WTC11 (cell line): Measurements from ENCODE around the gene ALDH1A2. TPM values are rescaled to one million over a fixed set of nuclear protein-coding genes. Genes with fewer than 3 reads are reported as not detected.

Experiments
- ATAC-seq: fragments of 200-7000 bp; cut with Tn5 transposase; 2 replicates; pipeline ENCODE4 v1.10.0; 2021; ENCODE audit warnings: mild to moderate bottlenecking, moderate library complexity
- CTCF ChIA-PET: fragments of 300-600 bp; sonication (Branson Sonifier 250); formaldehyde crosslinking; loops from one replicate; lab custom pipeline; 2021; ENCODE audit warnings: antibody characterized with exemption; lab: Charles Lee
- POLR2A ChIA-PET: fragments of 350-600 bp; sonication (Branson Sonifier 250); formaldehyde crosslinking; loops from one replicate; lab custom pipeline; 2021; ENCODE audit warnings: antibody characterized with exemption; lab: Charles Lee
- DNase-seq: peaks from one replicate; pipeline ENCODE4 v3.0.0; 2021; ENCODE audit warnings: low spot score
- H3K27ac Mint-ChIP-seq: 2 replicates; pipeline ENCODE4 v1.8.0; 2021; ENCODE audit warnings: mixed read lengths
- H3K27me3 Mint-ChIP-seq: 2 replicates; pipeline ENCODE4 v1.8.0; 2021; ENCODE audit warnings: low read depth, mild to moderate bottlenecking, moderate library complexity, mixed read lengths
- H3K36me3 Mint-ChIP-seq: 2 replicates; pipeline ENCODE4 v1.8.0; 2021; ENCODE audit warnings: mixed read lengths
- H3K4me1 Mint-ChIP-seq: 2 replicates; pipeline ENCODE4 v1.8.0; 2022; ENCODE audit warnings: mixed read lengths
- H3K4me3 Mint-ChIP-seq: 2 replicates; pipeline ENCODE4 v1.8.0; 2021; ENCODE audit warnings: mild to moderate bottlenecking, moderate library complexity, mixed read lengths
- H3K9me3 Mint-ChIP-seq: 2 replicates; pipeline ENCODE4 v1.8.0; 2021; ENCODE audit warnings: mixed read lengths
- AFF4 ChIP-seq: sonication (generic); formaldehyde crosslinking; IDR thresholded peaks from 2 replicates; pipeline ENCODE4 v1.8.1; 2023; ENCODE audit warnings: mild to moderate bottlenecking, missing genetic modification reagents, borderline replicate concordance
- EMX1 ChIP-seq: fragments of 250-450 bp; sonication (Bioruptor Pico); IDR thresholded peaks from 2 replicates; pipeline ENCODE4 v1.8.0; 2021; ENCODE audit warnings: mild to moderate bottlenecking
- ERG ChIP-seq: fragments of 250-450 bp; sonication (Bioruptor Pico); IDR thresholded peaks from 2 replicates; pipeline ENCODE4 v1.8.0; 2021; ENCODE audit warnings: mild to moderate bottlenecking
- FOXP4 ChIP-seq: sonication (generic); formaldehyde crosslinking; IDR thresholded peaks from 2 replicates; pipeline ENCODE4 v1.8.0; 2022; ENCODE audit warnings: mild to moderate bottlenecking, missing genetic modification reagents
- GTF2I ChIP-seq: fragments of 250-450 bp; sonication (Bioruptor Pico); conservative IDR thresholded peaks from 2 replicates; pipeline ENCODE4 v1.4.0; 2021; ENCODE audit warnings: mild to moderate bottlenecking
- IRF1 ChIP-seq: sonication (generic); formaldehyde crosslinking; IDR thresholded peaks from 2 replicates; pipeline ENCODE4 v1.8.0; 2023; ENCODE audit warnings: missing genetic modification reagents
- IRF2 ChIP-seq: sonication (generic); formaldehyde crosslinking; IDR thresholded peaks from 2 replicates; pipeline ENCODE4 v1.8.0; 2022; ENCODE audit warnings: low read depth, missing genetic modification reagents, borderline replicate concordance
- MLX ChIP-seq: sonication (generic); formaldehyde crosslinking; IDR thresholded peaks from 2 replicates; pipeline ENCODE4 v1.8.1; 2023; ENCODE audit warnings: mild to moderate bottlenecking, missing genetic modification reagents, moderate library complexity
- NFE2L1 ChIP-seq: sonication (generic); formaldehyde crosslinking; IDR thresholded peaks from 2 replicates; pipeline ENCODE4 v1.8.1; 2023; ENCODE audit warnings: missing genetic modification reagents
- PRDM15 ChIP-seq: sonication (generic); formaldehyde crosslinking; IDR thresholded peaks from 2 replicates; pipeline ENCODE4 v1.8.0; 2022; ENCODE audit warnings: missing genetic modification reagents
- RELA ChIP-seq: sonication (generic); formaldehyde crosslinking; IDR thresholded peaks from 2 replicates; pipeline ENCODE4 v1.8.1; 2022; ENCODE audit warnings: missing genetic modification reagents, mild to moderate bottlenecking, borderline replicate concordance
- TCF7 ChIP-seq: sonication (generic); formaldehyde crosslinking; IDR thresholded peaks from 2 replicates; pipeline ENCODE4 v1.8.0; 2022; ENCODE audit warnings: mild to moderate bottlenecking, low read depth, missing genetic modification reagents, moderate library complexity
- TP53 ChIP-seq: sonication (generic); formaldehyde crosslinking; IDR thresholded peaks from 2 replicates; pipeline ENCODE4 v1.8.1; 2023; ENCODE audit warnings: mild to moderate bottlenecking, missing genetic modification reagents
- USF2 ChIP-seq: sonication (generic); formaldehyde crosslinking; IDR thresholded peaks from 2 replicates; pipeline ENCODE4 v1.8.1; 2023; ENCODE audit warnings: mild to moderate bottlenecking, missing genetic modification reagents, moderate library complexity
- ZNF138 ChIP-seq: sonication (generic); formaldehyde crosslinking; conservative IDR thresholded peaks from 2 replicates; pipeline ENCODE4 v1.8.1; 2022; ENCODE audit warnings: mild to moderate bottlenecking, moderate library complexity, missing genetic modification reagents
- ZNF317 ChIP-seq: sonication (generic); formaldehyde crosslinking; IDR thresholded peaks from 2 replicates; pipeline ENCODE4 v1.8.1; 2023; ENCODE audit warnings: low read depth, mild to moderate bottlenecking, moderate library complexity, missing genetic modification reagents, borderline replicate concordance
- ZNF532 ChIP-seq: fragments of 250-450 bp; sonication (Bioruptor Pico); IDR thresholded peaks from 2 replicates; pipeline ENCODE4 v1.9.0; 2021; ENCODE audit warnings: mild to moderate bottlenecking, borderline replicate concordance
- ZNF671 ChIP-seq: fragments of 250-450 bp; sonication (Bioruptor Pico); IDR thresholded peaks from 2 replicates; pipeline ENCODE4 v1.8.0; 2021; ENCODE audit warnings: mild to moderate bottlenecking
- total RNA-seq: library from RNA; stranded (reverse); gene quantifications from 3 replicates; pipeline ENCODE4 v1.2.3, GENCODE V29; 2021

The ALDH1A2 gene
- total RNA-seq, 1 experiment from 2014 or later, result 1.1 TPM

GRCh38 chr15:57919754-57920153, 145.8 kb downstream of the ALDH1A2 start (continued):
- TF ChIP-seq ERG (CRISPR knock-in tag) (no peak), EMX1 (CRISPR knock-in tag) (no peak), GTF2I (CRISPR knock-in tag) (no peak), IRF2 (no peak), AFF4 (no peak), FOXP4 (no peak), ZNF317 (CRISPR knock-in tag) (no peak), IRF1 (no peak), PRDM15 (no peak), TCF7 (CRISPR knock-in tag) (no peak), MLX (no peak)

GRCh38 chr15:57917998-57918397, 147.5 kb downstream of the ALDH1A2 start:
- H3K9me3 Mint-ChIP-seq, result no peaks in the 10 kb centered on the region
- POLR2A ChIA-PET, result no interaction called here
- no peaks in the 10 kb centered on the region for H3K36me3 Mint-ChIP-seq
- ATAC-seq, result no peak
- no peaks in the 10 kb centered on the region for H3K4me1 Mint-ChIP-seq
- CTCF ChIA-PET, result no interaction called here
- H3K27ac Mint-ChIP-seq, result no peak overlapping the region
- no peak for DNase-seq
- H3K27me3 Mint-ChIP-seq, result no peaks in the 10 kb centered on the region; the same call in 1 of the 2 replicates
- no peak overlapping the region for H3K4me3 Mint-ChIP-seq
- TF ChIP-seq TCF7 (CRISPR knock-in tag), result no peak
- TF ChIP-seq USF2, result no peak
- TF ChIP-seq ZNF532 (CRISPR knock-in tag), result no peak
- TF ChIP-seq RELA (CRISPR knock-in tag), result no peak
- TF ChIP-seq NFE2L1, result no peak
- TF ChIP-seq TP53 (CRISPR knock-in tag), result no peak
- TF ChIP-seq ZNF138 (CRISPR knock-in tag), result no peak
- no peak for TF ChIP-seq ZNF671 (CRISPR knock-in tag)
